Measurements from ENCODE around the gene SP5. TPM values are rescaled to one million over a fixed set of nuclear protein-coding genes. Genes with fewer than 3 reads are reported as not detected.
A peak's percentile ranks its signal among the peaks of the same experiment; 100 is the strongest.

Gene SP5
- total RNA-seq, 2 donors from 2014 or later, result 0.33 TPM; not detected in 1

- H3K4me1 ChIP-seq, result peaks cover 0 to 52% of the 10 kb centered on the region in 2 donors
- DNase-seq (ENCODE audit: low spot score), result no peak
- no peak overlapping the region for H3K4me3 ChIP-seq
- no peak overlapping the region for H3K27ac ChIP-seq
- no peaks in the 10 kb centered on the region for H3K9me3 ChIP-seq
- H3K27me3 ChIP-seq, result peaks cover 11 to 36% of the 10 kb centered on the region in 2 donors
- no peaks in the 10 kb centered on the region for H3K36me3 ChIP-seq
- TF ChIP-seq CTCF (IDR thresholded peaks at IDR 0.05), result no peak
Observed at GRCh38 chr2:170712653-170713542, 2.2 kb upstream of the SP5 start.

GRCh38 chr2:170713543-170714380 lies 1.4 kb upstream of the SP5 start:
- Histone ChIP-seq H3K4me1 (peaks cover 0 to 52% of the 10 kb centered on the region in 2 donors), H3K27ac (no peak overlapping the region), H3K4me3 (peak overlapping the region; percentile 33 to 52), H3K36me3 (no peaks in the 10 kb centered on the region), H3K27me3 (peaks cover 11 to 36% of the 10 kb centered on the region in 2 donors), H3K9me3 (no peaks in the 10 kb centered on the region)
- TF ChIP-seq CTCF (IDR thresholded peaks at IDR 0.05), result no peak
- no peak for DNase-seq (ENCODE audit: low spot score)

GRCh38 chr2:170714381-170715061 lies 616 bp upstream of the SP5 start:
- H3K27ac ChIP-seq, result no peak overlapping the region
- H3K4me3 ChIP-seq, result peak overlapping the region; percentile 33 to 52
- H3K27me3 ChIP-seq, result peaks cover 11 to 36% of the 10 kb centered on the region in 2 donors

GRCh38 chr2:170715932-170716777 lies 1.0 kb downstream of the SP5 start:
- Histone ChIP-seq H3K9me3 (no peaks in the 10 kb centered on the region), H3K27me3 (peaks cover 7 to 36% of the 10 kb centered on the region in 2 donors), H3K4me3 (peak overlapping the region in 1 of 2 donors; percentile 52), H3K36me3 (no peaks in the 10 kb centered on the region), H3K4me1 (peaks cover 0 to 52% of the 10 kb centered on the region in 2 donors), H3K27ac (no peak overlapping the region)
- no peak for TF ChIP-seq CTCF (IDR thresholded peaks at IDR 0.05)
- no peak for DNase-seq (ENCODE audit: low spot score)

More at GRCh38 chr2:170714381-170715061, 616 bp upstream of the SP5 start:
- peaks cover 0 to 52% of the 10 kb centered on the region in 2 donors for H3K4me1 ChIP-seq
- no peak for TF ChIP-seq CTCF (IDR thresholded peaks at IDR 0.05)
- DNase-seq (ENCODE audit: low spot score), result no peak
- no peaks in the 10 kb centered on the region for H3K36me3 ChIP-seq
- no peaks in the 10 kb centered on the region for H3K9me3 ChIP-seq
